DMS153 (cell line): ENCODE data around the gene DNMT3A.

ENCODE experiments used
- DNase-seq: peaks from one replicate; lab custom pipeline; 2025; lab: John Stamatoyannopoulos, UW

DNMT3A gene

DNA sequence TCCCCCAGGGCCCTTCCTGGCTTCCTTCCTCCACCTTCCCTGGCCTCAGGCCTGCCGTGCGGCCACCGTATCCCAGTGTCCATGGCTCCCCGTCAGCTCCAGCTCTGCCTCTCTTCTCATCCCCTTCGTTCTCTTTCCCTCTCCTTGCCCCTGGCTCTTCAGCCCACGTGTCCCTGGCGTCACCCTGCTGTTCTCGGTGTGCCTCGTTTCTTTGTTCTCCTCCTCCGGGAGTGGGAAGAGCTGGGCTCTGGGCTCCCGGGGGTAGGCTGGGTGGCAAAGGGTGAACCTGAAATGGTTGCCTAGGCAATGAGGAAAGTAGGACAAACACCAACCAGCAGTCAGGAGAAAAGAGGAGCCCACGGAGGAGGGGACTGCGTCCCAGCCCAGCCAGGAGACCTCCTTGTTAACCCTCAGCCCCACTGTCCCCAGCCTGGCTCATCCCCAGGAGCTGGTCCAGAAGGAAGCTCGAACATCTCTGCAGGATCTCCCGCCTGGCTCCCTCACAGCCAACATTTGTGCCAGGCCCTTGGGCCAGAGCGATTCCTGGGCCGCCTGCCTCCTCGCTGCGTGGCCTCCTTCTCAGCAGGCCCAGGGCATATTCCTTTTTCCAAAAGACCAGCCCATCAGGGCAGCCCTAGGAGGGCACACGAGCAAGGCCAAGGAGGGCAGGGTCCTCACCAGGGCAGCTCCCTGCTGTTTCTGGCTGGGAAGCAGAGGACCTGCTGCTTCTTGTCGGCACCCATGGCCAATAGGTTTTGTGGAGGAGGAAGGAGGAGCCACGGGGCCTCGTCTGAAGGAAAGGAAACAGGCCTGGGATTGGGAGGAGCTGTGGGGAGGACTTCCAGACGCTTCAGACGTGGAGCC, 30.9 kb upstream of the DNMT3A start:
- no peak for DNase-seq

DNA sequence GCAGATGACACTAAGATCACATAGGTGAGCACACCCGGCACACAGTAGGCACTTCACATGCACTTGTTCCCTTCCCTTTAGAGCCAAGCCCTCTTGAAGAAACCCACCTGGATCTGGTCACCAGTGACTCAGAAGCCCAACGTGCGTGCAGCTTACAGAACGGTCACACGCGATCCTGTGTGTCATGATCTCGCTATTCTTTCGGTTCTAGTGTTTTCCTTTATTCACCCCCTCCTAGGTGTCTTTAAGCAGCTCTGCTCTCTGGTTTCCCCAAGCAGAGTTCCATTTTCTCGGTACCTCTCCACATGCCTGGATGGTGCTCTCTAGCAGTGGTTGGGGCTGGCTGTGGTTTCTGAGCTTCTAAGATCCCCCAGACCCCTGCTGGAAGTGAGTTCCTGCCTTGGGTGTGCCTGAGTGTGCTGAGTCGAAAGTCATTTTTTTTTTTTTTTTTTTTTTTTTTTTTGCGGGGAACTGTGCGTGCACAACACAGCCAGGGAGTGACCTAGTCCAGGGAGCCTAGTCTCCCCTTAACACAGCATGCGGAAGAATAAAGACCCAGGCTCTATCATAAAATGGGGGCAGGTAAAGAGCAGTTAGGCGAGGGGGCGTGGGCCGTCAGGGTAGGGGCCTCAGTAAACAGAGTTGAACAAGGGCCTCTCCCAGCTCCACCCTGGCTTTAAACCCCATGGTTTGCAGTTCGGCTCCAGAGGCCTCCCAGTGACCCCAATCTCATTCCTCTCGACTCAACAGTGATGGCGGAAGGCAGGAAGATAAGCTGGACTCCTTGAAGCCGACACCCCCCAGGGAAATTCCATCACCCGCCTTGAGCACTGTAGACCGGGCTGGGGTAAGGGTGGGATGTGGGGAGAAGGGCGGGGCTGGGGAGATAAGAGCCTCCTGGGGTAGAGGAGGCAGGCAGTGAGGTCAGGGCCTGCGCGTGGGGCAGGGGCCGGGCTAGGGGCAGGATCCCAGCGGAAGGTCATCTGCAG, 29.8 kb upstream of the DNMT3A start:
- DNase-seq: no peak

DNA sequence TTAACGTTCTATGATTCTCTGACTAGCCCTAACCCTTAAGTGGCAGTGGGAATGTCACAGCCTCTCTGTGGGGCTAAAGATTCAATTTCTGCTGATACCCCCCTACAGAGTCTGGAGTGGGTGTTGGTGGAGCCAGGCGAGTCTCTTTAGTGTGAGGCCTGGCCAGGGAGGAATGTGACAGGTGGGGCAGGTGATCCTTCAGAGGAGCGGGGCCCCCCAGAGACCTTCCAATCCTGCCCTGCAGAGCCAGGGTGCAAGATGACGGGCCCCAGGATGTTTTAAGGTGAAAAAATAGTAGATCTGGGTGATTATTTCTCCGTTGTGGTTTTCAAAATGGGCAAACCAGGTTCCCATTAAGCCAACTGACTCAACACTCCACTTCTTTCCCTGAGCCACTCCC, 28.2 kb upstream of the DNMT3A start:
- no peak for DNase-seq

DNA sequence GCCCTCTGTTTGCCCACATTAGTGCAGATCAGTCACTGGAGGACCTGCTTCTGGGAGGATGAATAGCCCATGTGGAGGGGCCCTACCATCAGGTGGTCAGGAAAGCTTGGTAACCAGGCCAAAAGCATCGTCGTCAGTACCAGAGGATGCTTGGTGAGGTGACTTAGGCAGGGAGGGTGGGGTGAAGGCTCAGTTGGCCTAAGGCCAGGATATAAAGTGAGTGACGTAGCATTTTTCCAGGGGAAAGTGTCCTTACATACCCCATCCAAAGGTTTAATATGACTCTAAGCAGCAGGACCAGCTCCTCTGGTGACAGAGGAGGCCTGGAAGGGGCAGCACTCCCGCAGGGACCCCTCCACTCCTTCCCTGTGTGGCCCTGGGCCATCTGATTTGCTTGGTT, 27.7 kb upstream of the DNMT3A start:
- no peak for DNase-seq

DNA sequence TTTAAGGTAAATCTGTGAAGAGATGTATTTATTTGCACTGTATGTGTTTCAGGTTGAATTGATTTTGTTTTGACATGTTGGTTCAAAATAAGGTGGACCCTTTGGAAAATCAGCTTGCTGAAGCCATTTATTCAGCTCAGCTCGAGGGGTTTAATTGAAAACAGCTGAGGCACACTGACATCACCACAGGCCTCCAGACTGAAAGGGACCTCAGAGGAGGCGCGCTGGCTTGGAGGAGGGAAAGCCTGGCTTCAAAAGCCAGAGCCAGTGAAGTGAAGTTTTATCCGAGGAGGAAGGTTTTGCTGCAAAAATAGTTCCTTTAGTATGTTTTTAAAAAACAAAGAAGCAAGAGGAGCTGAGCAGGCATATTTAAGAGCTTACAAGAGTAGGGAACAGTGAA, 26.9 kb upstream of the DNMT3A start:
- no peak for DNase-seq

DNA sequence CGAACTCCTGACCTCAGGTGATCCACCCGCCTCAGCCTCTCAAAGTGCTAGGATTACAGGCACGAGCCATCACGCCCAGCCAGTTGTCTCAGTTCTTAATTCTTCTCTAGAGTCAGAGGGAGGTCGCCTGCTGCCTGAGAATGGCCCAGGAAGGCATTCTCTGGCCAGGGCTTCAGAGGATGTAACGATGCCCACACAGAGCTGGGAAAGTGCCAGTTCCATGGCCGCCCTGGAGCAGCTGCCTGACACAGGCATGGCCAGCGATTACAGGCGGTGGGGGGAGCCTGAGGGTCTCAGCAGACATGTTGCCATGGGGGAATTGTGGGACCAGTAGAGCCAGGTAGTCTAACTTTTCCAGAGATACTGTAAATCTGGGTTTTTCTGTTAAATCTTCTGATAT, 25.6 kb upstream of the DNMT3A start:
- DNase-seq: no peak

DNA sequence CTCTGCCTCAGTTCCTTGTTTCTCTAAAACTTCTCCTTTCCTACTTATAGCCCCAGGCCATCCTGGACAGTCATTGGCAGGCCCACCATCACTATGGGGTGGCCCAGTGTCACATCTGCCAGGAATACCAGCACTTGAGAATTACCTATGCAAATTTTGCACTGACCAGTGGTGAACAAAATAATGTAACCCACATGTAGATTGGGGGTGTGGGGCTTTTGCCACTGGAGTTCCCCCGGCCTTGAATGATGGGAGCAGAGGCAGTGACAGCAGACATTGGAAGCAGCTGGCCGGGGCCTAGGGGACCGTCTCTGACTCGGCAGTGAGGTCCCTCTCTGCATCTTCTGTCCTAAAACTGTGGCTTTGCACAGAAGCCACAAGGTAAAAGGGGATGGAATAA, 24.9 kb upstream of the DNMT3A start:
- no peak for DNase-seq

DNA sequence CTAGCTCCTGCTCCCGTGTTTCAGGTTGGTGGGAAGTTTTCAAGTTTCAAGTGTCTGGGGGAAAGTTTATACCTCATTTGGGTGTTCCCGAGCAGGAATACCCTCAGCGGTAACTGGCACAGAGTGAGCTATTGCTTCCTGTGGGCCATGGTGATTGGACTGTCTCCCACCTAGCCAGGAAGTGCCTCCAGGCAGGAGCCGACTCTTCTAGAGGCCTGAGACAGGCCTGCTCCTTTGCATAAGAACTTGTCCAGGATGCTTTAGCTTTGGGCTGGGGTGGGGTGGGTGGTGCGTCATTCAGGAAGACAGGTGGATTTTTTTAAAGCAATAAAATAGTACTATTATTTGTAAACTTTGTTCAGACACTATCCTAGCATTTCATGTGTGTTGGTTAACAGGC, 23.5 kb upstream of the DNMT3A start:
- DNase-seq: no peak

DNA sequence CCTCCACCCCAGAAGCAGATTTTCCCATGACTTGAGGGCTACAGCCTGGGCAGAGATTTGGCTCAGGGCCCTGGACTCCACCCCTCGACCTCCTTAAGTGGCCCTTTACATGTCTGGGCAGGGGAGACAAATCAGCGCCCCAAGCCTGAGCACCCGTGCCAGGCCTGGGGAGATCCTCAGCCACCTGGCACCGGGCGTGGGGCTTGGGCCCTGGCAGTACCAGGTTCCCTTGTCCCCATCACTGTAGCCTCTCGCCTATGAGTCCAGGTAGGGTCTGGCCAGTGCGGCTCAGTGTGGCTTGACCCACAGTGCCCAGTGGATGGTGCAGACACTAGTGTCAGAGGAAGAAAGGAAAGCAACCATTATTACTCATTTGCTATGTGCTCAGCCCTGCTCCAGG, 22.0 kb upstream of the DNMT3A start:
- no peak for DNase-seq

DNA sequence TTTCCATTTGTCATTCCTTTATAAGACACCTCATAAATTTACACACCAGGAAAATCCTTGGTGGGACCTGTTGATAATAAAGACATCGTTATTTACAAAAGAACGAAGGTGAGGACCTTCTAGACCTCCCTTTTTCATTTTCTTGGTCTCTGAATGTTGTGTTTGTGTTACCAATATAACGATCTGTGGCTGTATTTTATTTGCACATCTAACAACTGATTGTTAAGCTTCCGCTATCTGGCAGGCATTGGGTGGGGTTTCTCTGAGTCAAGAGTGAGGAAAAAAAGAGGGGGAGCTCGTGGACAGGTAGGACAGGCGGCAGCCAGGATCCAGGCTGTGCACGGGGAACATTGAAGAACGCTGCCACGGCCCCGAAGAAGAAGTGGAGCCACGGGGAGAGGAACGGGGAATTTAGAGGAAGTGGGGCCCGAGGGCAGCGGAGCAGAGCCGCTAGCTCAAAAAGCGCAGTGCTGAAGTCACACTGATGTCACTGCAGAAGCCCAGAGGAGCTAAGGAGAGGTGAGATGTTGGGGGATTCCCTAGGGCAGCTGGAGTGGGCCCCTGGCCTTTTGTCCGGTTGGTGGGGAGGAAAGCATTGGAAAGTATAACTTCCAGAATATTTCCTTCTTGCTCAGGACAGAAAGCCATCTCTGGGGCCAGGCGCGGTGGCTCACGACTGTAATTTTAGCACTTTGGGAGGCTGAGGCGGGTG, 20.9 kb upstream of the DNMT3A start:
- DNase-seq: peak; percentile 21

DNA sequence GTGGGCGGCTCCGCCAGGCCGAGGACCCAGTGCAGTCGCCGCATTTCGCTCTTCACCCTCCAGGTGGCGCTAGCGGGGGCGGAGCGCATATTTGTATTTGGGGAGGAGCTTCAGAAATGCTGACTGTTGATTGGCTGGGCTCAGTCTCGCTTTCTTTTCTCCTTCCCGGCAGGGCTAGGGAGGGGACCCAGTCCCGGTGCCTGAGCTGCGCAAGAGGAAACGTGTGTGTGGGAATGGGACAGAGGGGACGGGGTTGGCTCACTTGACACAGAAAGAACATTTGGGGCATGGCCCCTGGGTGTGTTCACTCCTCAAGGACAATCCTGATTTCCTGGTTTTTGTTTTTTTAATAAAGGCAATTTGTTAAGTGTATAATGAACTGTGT, 20.3 kb upstream of the DNMT3A start:
- DNase-seq: peak; percentile 85

DNA sequence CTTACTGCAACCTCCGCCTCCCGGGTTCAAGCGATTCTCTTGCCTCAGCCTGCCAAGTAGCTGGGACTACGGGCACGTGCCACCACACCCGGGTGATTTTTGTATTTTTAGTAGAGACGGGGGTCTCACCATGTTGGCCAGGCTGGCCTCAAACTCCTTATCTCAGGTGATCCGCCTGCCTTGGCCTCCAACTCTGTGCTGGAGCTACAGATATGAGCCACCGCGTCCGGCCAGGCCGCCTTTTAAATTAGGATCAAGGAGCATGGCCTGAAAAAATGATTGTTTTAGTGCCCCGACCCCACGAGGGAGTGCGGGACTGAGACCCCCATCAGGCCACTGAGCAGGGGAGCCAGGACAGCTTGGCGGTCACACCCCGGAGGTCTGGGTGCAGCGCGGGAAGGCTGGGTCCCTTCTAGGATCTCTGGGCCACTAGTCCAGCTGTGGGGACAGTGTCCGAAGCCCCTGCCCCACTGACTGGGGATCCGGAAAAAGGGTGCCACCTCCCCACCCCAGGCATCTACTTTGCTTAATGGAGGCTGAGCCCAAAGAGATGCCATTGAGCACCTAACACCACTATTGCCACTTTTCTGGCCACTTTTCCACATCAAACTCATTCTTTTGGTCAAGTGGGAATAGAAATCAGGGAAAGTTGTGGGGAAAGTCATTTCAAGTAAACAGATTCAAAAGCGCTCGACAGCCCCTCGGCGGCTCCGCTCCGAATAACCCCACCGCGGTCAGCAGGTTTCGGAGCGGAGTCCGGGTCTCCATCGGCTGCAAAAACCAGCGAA, 19.7 kb upstream of the DNMT3A start:
- no peak for DNase-seq

DNA sequence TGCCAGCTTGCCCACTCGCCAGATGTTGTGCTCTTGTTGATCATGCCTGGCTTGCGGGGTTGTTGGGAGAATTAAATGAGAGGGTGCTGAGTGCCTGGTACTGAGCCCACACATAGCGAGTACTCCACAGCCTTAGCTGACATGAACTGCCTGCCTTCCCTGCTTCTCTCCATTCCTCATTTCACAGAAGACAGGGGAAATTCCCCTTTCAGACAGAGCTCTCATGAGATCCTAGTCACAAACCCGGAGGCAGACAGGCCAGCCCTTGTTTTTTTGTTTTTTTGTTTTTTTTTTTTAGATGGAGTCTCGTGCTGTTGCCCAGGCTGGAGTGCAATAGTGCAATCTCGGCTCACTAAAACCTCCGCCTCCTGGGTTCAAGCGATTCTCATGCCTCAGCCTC, 17.1 kb upstream of the DNMT3A start:
- DNase-seq: no peak

DNA sequence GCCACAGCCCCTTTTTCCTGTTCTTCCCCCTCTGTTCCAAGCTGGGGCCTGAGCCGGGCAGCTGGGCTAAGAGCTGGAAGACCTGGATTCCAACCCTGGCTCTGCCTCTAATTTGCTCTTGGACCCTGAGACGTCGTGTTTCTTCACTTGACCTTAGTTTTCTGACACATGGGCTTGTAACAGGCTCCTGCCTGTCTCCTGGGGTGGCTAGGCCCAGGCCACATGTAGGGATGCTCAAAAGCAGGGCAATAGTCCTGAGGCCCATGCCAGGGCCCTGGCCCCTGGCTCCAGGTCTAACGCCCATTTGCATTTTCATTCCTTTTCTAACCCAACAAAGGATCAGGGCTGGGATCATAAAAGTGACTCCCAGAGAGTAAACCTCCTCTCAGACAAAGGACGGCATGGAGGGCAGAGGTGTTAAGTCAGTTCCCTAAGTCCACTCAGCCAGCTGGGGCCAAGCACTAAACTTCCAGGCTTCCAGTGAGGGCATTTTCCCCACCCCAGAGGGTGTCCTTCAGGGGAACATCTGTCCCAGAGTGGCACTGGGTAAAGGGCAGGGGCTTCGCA, 16.6 kb upstream of the DNMT3A start:
- DNase-seq: no peak

DNA sequence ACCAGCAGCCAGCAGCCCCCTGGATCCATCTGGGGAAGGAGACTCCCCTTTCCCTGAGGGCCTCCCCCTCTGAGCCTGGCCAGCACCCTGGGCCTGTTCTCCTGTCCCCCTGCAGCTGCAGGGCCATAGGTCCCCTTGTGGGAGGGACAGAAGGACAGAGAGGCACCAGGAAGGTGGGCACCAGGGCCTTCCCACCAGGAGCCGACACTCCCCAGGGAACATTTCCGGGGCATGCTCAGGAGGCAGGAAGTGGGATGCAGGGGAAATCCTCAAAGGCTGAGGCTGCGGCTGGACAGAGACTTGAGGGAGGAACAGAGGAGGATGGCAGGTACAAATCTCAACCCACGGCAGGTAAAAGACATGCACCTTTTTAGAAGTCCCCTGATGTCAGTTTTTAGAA, 14.4 kb upstream of the DNMT3A start:
- no peak for DNase-seq

DNA sequence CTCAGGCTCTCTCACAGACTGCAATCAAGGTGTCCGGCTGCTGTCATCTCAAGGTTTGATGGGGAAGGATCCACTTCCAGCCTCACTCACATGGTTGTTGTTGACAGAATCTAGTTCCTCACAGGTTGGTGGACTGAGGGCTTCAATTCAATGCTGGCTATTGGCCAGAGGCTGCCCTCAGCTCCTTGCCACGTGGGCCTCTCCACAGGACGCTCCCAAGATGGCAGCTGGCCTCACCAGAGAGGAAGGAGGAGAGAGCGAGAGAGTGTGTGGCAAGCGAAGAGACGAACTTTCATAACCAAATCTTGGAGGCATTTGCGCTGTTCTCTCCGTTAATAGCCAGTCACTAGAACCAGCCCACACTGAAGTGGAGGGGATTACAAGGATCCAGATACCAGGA, 13.5 kb upstream of the DNMT3A start:
- no peak for DNase-seq

DNA sequence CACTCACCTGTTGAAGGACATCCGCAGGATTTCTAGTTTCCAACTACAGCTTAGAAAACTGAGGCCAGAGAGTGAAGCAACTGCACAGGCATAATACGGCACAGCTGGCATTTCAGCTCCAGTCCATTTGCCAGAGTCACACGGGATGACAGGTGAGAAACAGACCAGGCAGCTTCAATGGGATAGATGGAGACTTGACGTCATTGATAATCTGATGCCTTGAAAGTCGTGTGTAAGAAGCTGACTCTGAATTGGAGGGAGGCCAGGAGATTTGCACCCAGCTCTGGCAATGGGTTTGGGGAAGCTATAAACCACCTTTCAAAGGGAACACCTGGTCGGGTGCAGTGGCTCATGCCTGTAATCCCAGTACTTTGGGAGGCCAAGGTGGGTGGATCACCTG, 12.4 kb upstream of the DNMT3A start:
- no peak for DNase-seq

DNA sequence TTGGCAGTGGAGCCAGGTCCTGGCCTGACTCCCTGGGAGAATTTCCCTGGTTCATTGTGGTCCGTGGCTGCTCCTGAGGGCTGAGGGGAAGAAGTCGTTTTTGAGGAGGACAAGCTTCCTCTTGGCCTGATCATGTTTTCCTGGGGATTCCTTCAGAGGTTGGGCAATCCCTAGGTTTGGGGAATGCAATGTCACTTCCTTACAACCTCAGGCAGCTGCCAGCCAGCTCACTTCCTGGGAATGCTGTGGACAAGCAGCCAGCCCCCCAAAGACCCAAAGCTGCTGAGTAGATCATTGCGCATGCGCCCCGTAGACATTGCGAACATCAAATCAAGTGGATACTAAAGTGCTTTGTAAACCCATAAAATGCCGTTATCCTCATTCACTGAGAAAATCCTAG, 7.7 kb upstream of the DNMT3A start:
- peak; percentile 17 for DNase-seq

DNA sequence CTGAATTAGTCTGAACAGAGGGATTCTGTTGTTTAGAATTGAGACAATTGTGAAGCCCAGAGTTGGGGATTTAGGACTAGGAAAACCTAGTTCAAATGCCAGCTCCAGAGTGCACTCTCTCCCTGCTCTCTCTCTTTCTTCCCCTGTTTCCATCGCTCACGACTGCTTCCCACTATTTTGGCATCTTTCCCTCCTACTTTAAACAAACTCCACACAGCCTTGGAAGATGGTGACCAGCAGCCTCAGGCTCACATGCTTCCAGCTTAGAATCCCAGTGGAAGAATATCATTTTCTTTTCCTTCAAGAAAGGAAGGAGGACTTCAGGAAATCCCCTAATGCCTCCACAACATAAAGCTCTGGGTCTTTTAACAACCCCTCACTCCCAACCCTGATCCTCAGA, 6.1 kb upstream of the DNMT3A start:
- no peak for DNase-seq

DNA sequence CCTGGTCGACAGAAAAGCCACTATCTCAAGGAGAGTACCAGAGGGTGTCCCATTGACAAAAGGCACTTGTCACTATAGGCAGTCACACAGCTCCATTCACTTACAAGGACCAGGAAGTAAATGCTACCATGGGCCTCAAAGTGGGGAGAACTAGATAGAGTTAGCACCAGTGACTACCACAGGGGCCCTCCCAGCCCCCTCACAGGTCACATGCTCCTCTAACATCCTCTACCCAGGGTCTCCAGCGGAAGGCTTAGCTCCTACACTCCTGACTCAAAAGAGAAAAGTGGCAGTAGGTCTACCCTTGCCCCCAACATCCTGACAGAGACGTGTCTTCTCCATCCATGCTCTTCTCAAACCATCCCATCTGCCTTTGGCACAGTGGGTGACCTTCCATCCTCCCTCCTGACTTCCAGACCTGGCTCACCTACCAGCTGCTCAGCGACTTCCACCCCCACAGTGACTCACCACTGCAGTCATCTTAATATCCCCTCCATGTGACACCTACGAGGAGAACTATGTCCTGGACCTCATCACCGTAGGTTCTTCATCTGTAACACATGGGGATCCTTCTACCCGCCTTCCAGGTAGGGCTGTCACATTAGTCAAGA, 5.6 kb upstream of the DNMT3A start:
- no peak for DNase-seq
